H9 (cell line): ENCODE data around the gene THOC2. TPM values are rescaled to one million over a fixed set of nuclear protein-coding genes. Genes with fewer than 3 reads are reported as not detected.

Experiments used
- DNase-seq: peaks from one replicate; pipeline ENCODE4 v3.0.0-alpha.2; 2017
- H2AFZ ChIP-seq: one replicate; pipeline ENCODE4 v1.6.1; 2013; ENCODE audit warnings: mild to moderate bottlenecking, low read length, control low read depth, moderate library complexity
- H2AK5ac ChIP-seq: 2 replicates; pipeline ENCODE4 v1.6.1; 2013; ENCODE audit warnings: low read length, control low read depth, mixed read lengths; ENCODE audit not compliant: insufficient read length
- H2BK120ac ChIP-seq: one replicate; pipeline ENCODE4 v1.6.1; 2013; ENCODE audit warnings: low read depth, mild to moderate bottlenecking, low read length, control low read depth, inconsistent platforms; ENCODE audit not compliant: poor library complexity, severe bottlenecking
- H2BK12ac ChIP-seq: 2 replicates; pipeline ENCODE4 v1.6.1; 2013; ENCODE audit warnings: low read length, control low read depth, mixed read lengths, low read depth; ENCODE audit not compliant: insufficient read length
- H2BK15ac ChIP-seq: 2 replicates; pipeline ENCODE4 v1.6.1; 2013; ENCODE audit warnings: low read depth, low read length, control low read depth
- H2BK20ac ChIP-seq: one replicate; pipeline ENCODE4 v1.6.1; 2013; ENCODE audit warnings: low read depth, mild to moderate bottlenecking, low read length, control low read depth, inconsistent platforms; ENCODE audit not compliant: poor library complexity, severe bottlenecking
- H2BK5ac ChIP-seq: 2 replicates; pipeline ENCODE4 v1.6.1; 2013; ENCODE audit warnings: low read length, control low read depth, mixed read lengths; ENCODE audit not compliant: insufficient read length
- H3K14ac ChIP-seq: 2 replicates; pipeline ENCODE4 v1.6.1; 2013; ENCODE audit warnings: low read length, control low read depth; ENCODE audit not compliant: insufficient read depth
- H3K18ac ChIP-seq: 2 replicates; pipeline ENCODE4 v1.6.1; 2013; ENCODE audit warnings: low read depth, mild to moderate bottlenecking, mixed read lengths, low read length, control low read depth; ENCODE audit not compliant: insufficient read length
- H3K23ac ChIP-seq: 2 replicates; pipeline ENCODE4 v1.6.1; 2013; ENCODE audit warnings: low read length, control low read depth, mixed read lengths, low read depth; ENCODE audit not compliant: insufficient read length
- H3K23me2 ChIP-seq: 2 replicates; pipeline ENCODE4 v1.6.1; 2013; ENCODE audit warnings: low read depth, mild to moderate bottlenecking, mixed read lengths, low read length, control low read depth; ENCODE audit not compliant: insufficient read length, poor library complexity, severe bottlenecking
- H3K27ac ChIP-seq: 2 replicates; pipeline ENCODE4 v1.5.1; 2013; ENCODE audit warnings: low read length, control low read depth, mixed read lengths, low read depth; ENCODE audit not compliant: insufficient read length
- H3K27me3 ChIP-seq: 2 replicates; pipeline ENCODE4 v1.6.1; 2013; ENCODE audit warnings: low read length, control low read depth, inconsistent platforms; ENCODE audit not compliant: insufficient read depth
- H3K4ac ChIP-seq: 2 replicates; pipeline ENCODE4 v1.6.1; 2013; ENCODE audit warnings: low read depth, mild to moderate bottlenecking, control low read depth, inconsistent platforms, low read length, moderate library complexity
- H3K4me1 ChIP-seq: 2 replicates; pipeline ENCODE4 v1.6.1; 2013; ENCODE audit warnings: low read length, control low read depth, inconsistent platforms; ENCODE audit not compliant: insufficient read depth
- H3K4me2 ChIP-seq: 2 replicates; pipeline ENCODE4 v1.6.1; 2013; ENCODE audit warnings: low read length, control low read depth, mixed read lengths; ENCODE audit not compliant: insufficient read length, insufficient read depth
- H3K56ac ChIP-seq: 2 replicates; pipeline ENCODE4 v1.6.1; 2013; ENCODE audit warnings: low read depth, mild to moderate bottlenecking, mixed read lengths, low read length, control low read depth; ENCODE audit not compliant: insufficient read length
- H3K79me1 ChIP-seq: 2 replicates; pipeline ENCODE4 v1.6.1; 2013; ENCODE audit warnings: low read depth, mild to moderate bottlenecking, moderate library complexity, low read length, control low read depth, inconsistent platforms; ENCODE audit not compliant: insufficient read depth, poor library complexity, severe bottlenecking
- H3K79me2 ChIP-seq: 2 replicates; pipeline ENCODE4 v1.6.1; 2013; ENCODE audit warnings: low read length, control low read depth, inconsistent platforms; ENCODE audit not compliant: insufficient read depth
- H3K9ac ChIP-seq: 2 replicates; pipeline ENCODE4 v1.6.1; 2013; ENCODE audit warnings: low read length, control low read depth, mixed read lengths; ENCODE audit not compliant: insufficient read length; ENCODE audit errors: extremely low read depth
- H3K9me3 ChIP-seq: one replicate; pipeline ENCODE4 v1.6.1; 2013; ENCODE audit warnings: low read depth, low read length, inconsistent platforms; ENCODE audit not compliant: control insufficient read depth
- H3T11ph ChIP-seq: one replicate; pipeline ENCODE4 v1.6.1; 2013; ENCODE audit warnings: mild to moderate bottlenecking, low read length, control low read depth, inconsistent platforms
- H4K20me1 ChIP-seq: one replicate; pipeline ENCODE4 v1.6.1; 2013; ENCODE audit not compliant: control insufficient read depth, insufficient read length, insufficient read depth
- H4K5ac ChIP-seq: 2 replicates; pipeline ENCODE4 v1.6.1; 2013; ENCODE audit warnings: low read depth, mild to moderate bottlenecking, mixed read lengths, low read length, control low read depth; ENCODE audit not compliant: insufficient read length
- H4K8ac ChIP-seq: replicated peaks from 2 replicates; pipeline ENCODE4 v1.6.1; 2013; ENCODE audit warnings: low read length, control low read depth, mixed read lengths, low read depth; ENCODE audit not compliant: insufficient read length
- H4K91ac ChIP-seq: 2 replicates; pipeline ENCODE4 v1.6.1; 2013; ENCODE audit warnings: low read depth, mild to moderate bottlenecking, moderate library complexity, mixed read lengths, low read length, control low read depth; ENCODE audit not compliant: insufficient read length
- H3K27ac Mint-ChIP-seq, 3 experiments: 2 replicates in 2 of 3; 3 replicates in 1 of 3; pipeline ENCODE4 v1.8.0; 2020 to 2021; ENCODE audit warnings: mixed read lengths in 3 of 3, mild to moderate bottlenecking in 1 of 3, moderate library complexity in 1 of 3
- H3K27me3 Mint-ChIP-seq: 2 replicates; pipeline ENCODE4 v1.8.0; 2021; ENCODE audit warnings: low read depth, mild to moderate bottlenecking, moderate library complexity, mixed read lengths
- H3K36me3 Mint-ChIP-seq, 3 experiments: 2 replicates in 2 of 3; 3 replicates in 1 of 3; pipeline ENCODE4 v1.8.0; 2020 to 2021; ENCODE audit warnings: low read depth in 3 of 3, mixed read lengths in 3 of 3; ENCODE audit not compliant: insufficient read depth in 1 of 3
- H3K4me1 Mint-ChIP-seq, 2 experiments: 2 replicates each; pipeline ENCODE4 v1.8.0; 2020; ENCODE audit warnings: mixed read lengths in 2 of 2
- H3K4me3 Mint-ChIP-seq, 2 experiments: 2 replicates in 1 of 2; 3 replicates in 1 of 2; pipeline ENCODE4 v1.8.0; 2020 to 2021; ENCODE audit warnings: mild to moderate bottlenecking in 2 of 2, mixed read lengths in 2 of 2, moderate library complexity in 1 of 2
- H3K9me3 Mint-ChIP-seq, 2 experiments: 2 replicates in 1 of 2; 3 replicates in 1 of 2; pipeline ENCODE4 v1.8.0; 2020; ENCODE audit warnings: mild to moderate bottlenecking in 2 of 2, mixed read lengths in 2 of 2, moderate library complexity in 1 of 2
- WGBS: extraction: QIAGEN DNeasy Blood & Tissue Kit; methylation state at CpG from one replicate; pipeline ENCODE4 v1.1.7; 2013; ENCODE audit warnings: missing lambda C conversion rate, low lambda C conversion rate, mixed read lengths; ENCODE audit not compliant: insufficient read length; ENCODE audit errors: extremely low coverage; 5-methylcytosine and 5-hydroxymethylcytosine counted together
- total RNA-seq: library from RNA; stranded (reverse); gene quantifications from 2 replicates; pipeline ENCODE4 v1.2.1, GENCODE V29; 2021
- TF ChIP-seq, protein P1 (sequence below): fragments of 200-600 bp; sonication (generic); conservative IDR thresholded peaks from 3 replicates; pipeline ENCODE4 v1.8.0; 2021; ENCODE audit warnings: antibody characterized with exemption, mild to moderate bottlenecking

THOC2 gene
- total RNA-seq, 1 experiment from 2014 or later, result 72.1 TPM

- Histone ChIP-seq H3K4me2 (no peak overlapping the region), H2BK12ac (no peak overlapping the region), H3K23ac (no peak overlapping the region), H3K27me3 (no peaks in the 10 kb centered on the region), H2AK5ac (no peak overlapping the region), H2BK15ac (no peak overlapping the region), H2AFZ (no peak overlapping the region), H4K20me1 (no peaks in the 10 kb centered on the region), H3K56ac (no peak overlapping the region), H2BK120ac (no peak overlapping the region), H2BK20ac (no peak overlapping the region), H3K14ac (no peak overlapping the region), H3K9me3 (peaks cover 13% of the 10 kb centered on the region), H3K4me1 (no peaks in the 10 kb centered on the region), H3K9ac (no peak overlapping the region), H4K5ac (no peak overlapping the region), H2BK5ac (no peak overlapping the region), H3K79me2 (no peaks in the 10 kb centered on the region), H3K27ac (no peak overlapping the region), H4K91ac (no peak overlapping the region), H3K18ac (no peak overlapping the region), H3T11ph (no peak overlapping the region), H3K4ac (no peak overlapping the region), H4K8ac (no peak overlapping the region), H3K23me2 (no peaks in the 10 kb centered on the region), H3K79me1 (no peaks in the 10 kb centered on the region)
- Mint-ChIP-seq H3K9me3 (peaks cover 0 to 54% of the 10 kb centered on the region in 2 experiments; a peak in 3 of 5 replicates), H3K27ac (no peak overlapping the region), H3K27me3 (no peaks in the 10 kb centered on the region), H3K36me3 (peaks cover 8 to 68% (median 40%) of the 10 kb centered on the region in 3 experiments; a peak in 6 of 7 replicates), H3K4me1 (no peaks in the 10 kb centered on the region), H3K4me3 (no peak overlapping the region)
- TF ChIP-seq, protein P1, sequence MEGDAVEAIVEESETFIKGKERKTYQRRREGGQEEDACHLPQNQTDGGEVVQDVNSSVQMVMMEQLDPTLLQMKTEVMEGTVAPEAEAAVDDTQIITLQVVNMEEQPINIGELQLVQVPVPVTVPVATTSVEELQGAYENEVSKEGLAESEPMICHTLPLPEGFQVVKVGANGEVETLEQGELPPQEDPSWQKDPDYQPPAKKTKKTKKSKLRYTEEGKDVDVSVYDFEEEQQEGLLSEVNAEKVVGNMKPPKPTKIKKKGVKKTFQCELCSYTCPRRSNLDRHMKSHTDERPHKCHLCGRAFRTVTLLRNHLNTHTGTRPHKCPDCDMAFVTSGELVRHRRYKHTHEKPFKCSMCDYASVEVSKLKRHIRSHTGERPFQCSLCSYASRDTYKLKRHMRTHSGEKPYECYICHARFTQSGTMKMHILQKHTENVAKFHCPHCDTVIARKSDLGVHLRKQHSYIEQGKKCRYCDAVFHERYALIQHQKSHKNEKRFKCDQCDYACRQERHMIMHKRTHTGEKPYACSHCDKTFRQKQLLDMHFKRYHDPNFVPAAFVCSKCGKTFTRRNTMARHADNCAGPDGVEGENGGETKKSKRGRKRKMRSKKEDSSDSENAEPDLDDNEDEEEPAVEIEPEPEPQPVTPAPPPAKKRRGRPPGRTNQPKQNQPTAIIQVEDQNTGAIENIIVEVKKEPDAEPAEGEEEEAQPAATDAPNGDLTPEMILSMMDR, result no peak
- no peak for DNase-seq
- no CpG with 5 or more reads among the region's 1 CpG for WGBS
Observed at GRCh38 chrX:123625477-123625876, 107.4 kb downstream of the THOC2 start.
